GM10266 (cell line): ENCODE measurements around the gene ARV1.

Experiments
- DNase-seq: peaks from one replicate; pipeline ENCODE4 v3.0.0; 2012; ENCODE audit errors: extremely low spot score
- TF ChIP-seq, protein P1 (sequence below): IDR thresholded peaks from 2 replicates; pipeline ENCODE4 v1.5.1; 2012; ENCODE audit warnings: mild to moderate bottlenecking, low read depth; ENCODE audit not compliant: control insufficient read depth, insufficient read depth; ENCODE audit errors: missing control alignments

Gene ARV1

GRCh38 chr1:230975636-230976035 is 3.3 kb upstream of the ARV1 start:
- TF ChIP-seq, protein P1, sequence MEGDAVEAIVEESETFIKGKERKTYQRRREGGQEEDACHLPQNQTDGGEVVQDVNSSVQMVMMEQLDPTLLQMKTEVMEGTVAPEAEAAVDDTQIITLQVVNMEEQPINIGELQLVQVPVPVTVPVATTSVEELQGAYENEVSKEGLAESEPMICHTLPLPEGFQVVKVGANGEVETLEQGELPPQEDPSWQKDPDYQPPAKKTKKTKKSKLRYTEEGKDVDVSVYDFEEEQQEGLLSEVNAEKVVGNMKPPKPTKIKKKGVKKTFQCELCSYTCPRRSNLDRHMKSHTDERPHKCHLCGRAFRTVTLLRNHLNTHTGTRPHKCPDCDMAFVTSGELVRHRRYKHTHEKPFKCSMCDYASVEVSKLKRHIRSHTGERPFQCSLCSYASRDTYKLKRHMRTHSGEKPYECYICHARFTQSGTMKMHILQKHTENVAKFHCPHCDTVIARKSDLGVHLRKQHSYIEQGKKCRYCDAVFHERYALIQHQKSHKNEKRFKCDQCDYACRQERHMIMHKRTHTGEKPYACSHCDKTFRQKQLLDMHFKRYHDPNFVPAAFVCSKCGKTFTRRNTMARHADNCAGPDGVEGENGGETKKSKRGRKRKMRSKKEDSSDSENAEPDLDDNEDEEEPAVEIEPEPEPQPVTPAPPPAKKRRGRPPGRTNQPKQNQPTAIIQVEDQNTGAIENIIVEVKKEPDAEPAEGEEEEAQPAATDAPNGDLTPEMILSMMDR = no peak
- no peak for DNase-seq

GRCh38 chr1:230976360-230976759 is 2.5 kb upstream of the ARV1 start:
- TF ChIP-seq, protein P1 = no peak
- no peak for DNase-seq

GRCh38 chr1:230976825-230977747 is 1.8 kb upstream of the ARV1 start:
- DNase-seq = peak; percentile 19
- TF ChIP-seq, protein P1 = no peak

DNA sequence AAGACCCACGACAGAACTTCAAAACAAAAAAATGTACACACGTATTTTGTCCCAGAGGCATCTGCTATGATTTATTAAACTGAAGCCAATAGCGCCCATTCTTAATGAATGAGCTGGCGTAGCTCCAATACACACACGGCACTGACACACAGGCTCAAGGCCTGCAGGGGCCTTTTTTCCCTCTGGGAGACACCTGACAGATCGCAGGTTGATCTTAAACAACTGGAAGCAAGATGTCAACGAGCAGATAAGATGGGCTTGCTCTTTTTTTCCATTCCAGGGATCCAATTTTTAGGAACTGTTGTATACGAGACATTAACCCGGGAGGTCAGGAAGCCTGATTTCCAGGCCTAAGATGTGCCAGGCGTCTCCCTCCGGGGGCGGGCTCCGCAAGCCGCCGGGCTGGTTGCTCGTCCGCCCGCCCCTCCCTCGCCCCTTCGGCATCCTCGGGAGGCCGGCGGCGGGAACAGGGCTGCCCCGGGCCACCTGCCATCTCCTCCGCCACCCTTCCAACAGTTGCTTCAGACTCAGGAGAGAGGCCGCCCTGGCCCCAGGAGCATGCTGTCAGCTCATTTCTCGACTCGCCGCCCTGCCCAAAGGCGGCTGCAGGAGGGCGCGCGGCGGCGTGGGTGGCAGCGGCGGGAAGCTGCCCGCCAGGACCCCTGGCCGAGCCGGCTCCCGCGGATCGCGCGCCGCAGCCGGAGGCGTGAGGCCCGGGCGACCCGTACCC is 968 bp upstream of the ARV1 start:
- TF ChIP-seq, protein P1 = no peak
- peak; percentile 32 for DNase-seq

- DNase-seq = no peak
- TF ChIP-seq, protein P1 = no peak
These were observed 459 bp downstream of the ARV1 start for GRCh38 chr1:230979389-230979716.

DNA sequence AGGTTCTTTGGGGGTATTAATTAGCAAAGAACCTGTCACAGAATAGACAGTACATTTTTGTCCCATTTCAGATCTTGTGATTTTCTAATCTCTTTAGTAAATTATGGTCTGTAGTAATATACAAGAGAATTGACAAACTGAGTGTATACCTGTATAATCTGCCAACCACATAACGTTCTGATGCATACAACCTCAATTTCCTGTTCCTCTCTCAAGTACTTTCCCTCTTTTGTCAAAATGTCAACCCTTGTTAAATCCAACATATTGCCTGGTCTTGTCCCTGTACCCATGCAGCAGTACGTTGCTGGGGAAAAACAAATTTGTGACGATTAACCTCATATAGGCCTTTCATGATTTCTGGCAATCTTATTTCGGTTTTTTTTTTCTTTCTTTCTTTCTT is 1.1 kb downstream of the ARV1 start:
- TF ChIP-seq, protein P1 = no peak
- no peak for DNase-seq

- TF ChIP-seq, protein P1 = no peak
- no peak for DNase-seq
These were observed 3.8 kb downstream of the ARV1 start for GRCh38 chr1:230982696-230983095.
